HL-60/S4 treated with retinoic acid at 250 ng/mL for 4 days and 3 days (cell line): ENCODE measurements around the gene FRYL.

ENCODE experiments used
- in situ Hi-C: fragments of 300-500 bp; cut with MboI; formaldehyde crosslinking; loops from 2 replicates; pipeline ENCODE4 v1.7.0; 2022; ENCODE audit warnings: low sequenced_read_pairs

Gene FRYL

GRCh38 chr4:48633657-48634056 lies 146.4 kb downstream of the FRYL start:
- in situ Hi-C loops = no loop called here

- in situ Hi-C loops = no loop called here
These were observed 150.6 kb downstream of the FRYL start for GRCh38 chr4:48629458-48629857.

- in situ Hi-C loops = no loop called here
These were observed 156.8 kb downstream of the FRYL start for GRCh38 chr4:48623182-48623780.

GRCh38 chr4:48620831-48621230 lies 159.2 kb downstream of the FRYL start:
- in situ Hi-C loops = no loop called here

- in situ Hi-C loops = no loop called here
These were observed 160.0 kb downstream of the FRYL start for GRCh38 chr4:48620093-48620492.

- in situ Hi-C loops = no loop called here
These were observed 175.6 kb downstream of the FRYL start for GRCh38 chr4:48604527-48604926.

GRCh38 chr4:48604041-48604440 lies 176.0 kb downstream of the FRYL start:
- in situ Hi-C loops = no loop called here

- in situ Hi-C loops = no loop called here
These were observed 176.6 kb downstream of the FRYL start for GRCh38 chr4:48603366-48604003.

- in situ Hi-C loops = no loop called here
These were observed 177.3 kb downstream of the FRYL start for GRCh38 chr4:48602763-48603162.

GRCh38 chr4:48602222-48602621 lies 177.9 kb downstream of the FRYL start:
- in situ Hi-C loops = no loop called here

GRCh38 chr4:48596336-48596735 lies 183.7 kb downstream of the FRYL start:
- in situ Hi-C loops = no loop called here

- in situ Hi-C loops = no loop called here
These were observed 185.9 kb downstream of the FRYL start for GRCh38 chr4:48594180-48594579.

GRCh38 chr4:48591372-48591771 lies 188.7 kb downstream of the FRYL start:
- in situ Hi-C loops = no loop called here

- in situ Hi-C loops = no loop called here
These were observed 189.2 kb downstream of the FRYL start for GRCh38 chr4:48590884-48591283.

- in situ Hi-C loops = no loop called here
These were observed 191.0 kb downstream of the FRYL start for GRCh38 chr4:48589098-48589445.

GRCh38 chr4:48588230-48589097 lies 191.6 kb downstream of the FRYL start:
- in situ Hi-C loops = no loop called here

- in situ Hi-C loops = no loop called here
These were observed 194.7 kb downstream of the FRYL start for GRCh38 chr4:48585401-48585800.

GRCh38 chr4:48578132-48578968 lies 201.7 kb downstream of the FRYL start:
- in situ Hi-C loops = no loop called here

GRCh38 chr4:48575964-48576363 lies 204.1 kb downstream of the FRYL start:
- in situ Hi-C loops = no loop called here

- in situ Hi-C loops = loop anchor here (25.0 kb wide), 1 partner anchor 391 kb away; no protein-coding TSS in a partner anchor
These were observed 208.6 kb downstream of the FRYL start for GRCh38 chr4:48571471-48571870.

GRCh38 chr4:48570646-48571220 lies 209.3 kb downstream of the FRYL start:
- in situ Hi-C loops = loop anchor here (25.0 kb wide), 1 partner anchor 392 kb away; no protein-coding TSS in a partner anchor
